ENCODE results near the gene MRGPRF.

Gene MRGPRF

GRCh38 chr11:69050592-69051380 lies 37.7 kb upstream of the MRGPRF start:
- no peak for DNase-seq

GRCh38 chr11:69049490-69049867 lies 36.4 kb upstream of the MRGPRF start:
- DNase-seq: peak; percentile 27 to 38

- peak; percentile 95 to 96 for DNase-seq
These were observed 35.8 kb upstream of the MRGPRF start, which contains the start of gene TPCN2 for GRCh38 chr11:69048694-69049489. Gene TPCN2 (plus strand): TSS chr11:69048932. CDS start chr11:69048998, 66 bp downstream.

DNA sequence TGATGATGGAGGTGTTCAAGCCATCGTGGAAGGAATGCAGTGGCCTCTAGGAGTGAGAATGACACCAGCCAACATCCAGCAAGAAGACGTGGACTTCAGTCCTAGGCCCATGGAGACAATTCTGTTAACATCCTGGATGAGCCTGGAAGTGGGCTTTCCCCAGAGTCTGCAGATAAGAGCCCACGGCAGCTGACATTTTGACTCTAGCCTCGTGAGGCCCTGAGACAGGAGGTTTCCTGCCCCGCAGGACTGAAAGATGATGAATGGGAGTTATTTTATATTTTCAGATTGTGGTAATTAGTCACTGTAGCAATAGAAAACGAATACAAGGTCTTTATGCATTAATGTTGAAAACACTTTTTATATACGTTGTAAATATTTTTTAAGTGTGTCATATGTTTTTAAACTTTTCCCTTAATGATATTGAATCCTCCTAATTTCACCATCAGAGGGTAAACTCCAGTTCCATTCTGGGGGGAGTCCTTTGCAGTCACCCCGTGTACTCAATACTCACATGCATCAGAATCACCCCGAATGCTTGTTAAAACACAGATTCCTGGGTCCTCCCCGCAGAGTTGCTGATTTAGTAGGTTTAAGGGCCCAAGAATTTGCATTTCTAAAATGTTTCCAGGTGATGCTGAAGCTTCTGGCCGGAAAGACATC lies 35.1 kb upstream of the MRGPRF start:
- no peak for DNase-seq

GRCh38 chr11:69044111-69045013 lies 31.3 kb upstream of the MRGPRF start:
- DNase-seq: peak; percentile 17 to 19

DNA sequence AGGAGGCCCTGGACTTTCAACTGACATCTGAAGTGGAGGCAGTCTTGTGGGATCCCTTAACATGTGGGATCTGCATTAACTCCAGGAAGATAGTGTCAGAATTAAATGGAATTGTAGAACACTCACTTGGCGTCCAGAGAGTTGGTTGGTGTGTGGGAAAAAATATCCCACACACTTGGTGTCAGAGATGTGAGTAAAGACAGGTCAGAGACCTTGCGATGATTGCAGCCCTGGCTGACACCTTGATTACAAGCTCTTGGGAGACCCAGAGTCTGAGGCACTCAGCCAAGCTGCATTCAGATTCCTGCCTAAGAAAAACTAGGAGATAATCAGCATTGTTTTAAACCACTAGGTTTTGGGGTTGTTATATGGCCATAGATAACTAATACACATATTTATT lies 28.5 kb upstream of the MRGPRF start:
- DNase-seq: no peak

GRCh38 chr11:69040581-69041260 lies 27.7 kb upstream of the MRGPRF start:
- DNase-seq: no peak

- no peak for DNase-seq
These were observed 27.0 kb upstream of the MRGPRF start for GRCh38 chr11:69040051-69040450.

DNA sequence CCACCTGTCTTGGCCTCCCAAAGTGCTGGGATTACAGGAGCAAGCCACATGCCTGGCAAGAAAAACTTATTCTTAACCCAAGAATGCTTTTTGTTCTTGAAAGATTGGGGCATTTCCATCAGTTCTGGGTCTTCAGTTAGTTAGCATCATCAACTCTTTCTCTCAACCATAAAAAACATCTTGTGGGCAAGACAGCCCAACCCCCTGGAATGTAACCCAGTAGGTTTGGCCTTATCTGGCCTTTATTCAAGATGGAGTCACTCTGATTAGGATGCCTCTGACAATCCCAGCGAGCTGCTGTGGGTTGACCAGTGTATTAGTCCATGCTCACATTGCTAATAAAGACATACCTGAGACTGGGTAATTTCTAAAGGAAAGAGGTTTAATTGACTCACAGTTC lies 26.5 kb upstream of the MRGPRF start:
- DNase-seq: no peak

DNA sequence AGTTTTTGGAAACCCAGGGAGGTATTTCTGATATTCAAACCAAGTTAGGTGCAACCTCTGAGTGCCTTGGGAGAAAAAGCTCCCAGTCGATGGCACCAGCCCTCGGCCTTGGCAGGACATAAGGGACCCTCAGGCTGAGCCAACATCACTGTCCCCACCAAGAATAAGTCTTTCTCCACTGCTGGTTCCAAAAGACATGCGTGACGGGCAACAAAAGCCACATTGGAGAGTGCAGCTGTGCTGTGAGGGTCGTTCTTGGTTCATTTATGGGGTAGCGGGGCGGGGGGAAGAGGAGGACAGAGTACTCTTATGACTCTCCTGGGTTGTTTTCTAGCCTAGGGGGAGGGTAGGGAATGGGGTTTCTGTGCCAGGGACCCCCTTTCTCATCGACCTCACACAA lies 24.5 kb upstream of the MRGPRF start:
- no peak for DNase-seq

DNA sequence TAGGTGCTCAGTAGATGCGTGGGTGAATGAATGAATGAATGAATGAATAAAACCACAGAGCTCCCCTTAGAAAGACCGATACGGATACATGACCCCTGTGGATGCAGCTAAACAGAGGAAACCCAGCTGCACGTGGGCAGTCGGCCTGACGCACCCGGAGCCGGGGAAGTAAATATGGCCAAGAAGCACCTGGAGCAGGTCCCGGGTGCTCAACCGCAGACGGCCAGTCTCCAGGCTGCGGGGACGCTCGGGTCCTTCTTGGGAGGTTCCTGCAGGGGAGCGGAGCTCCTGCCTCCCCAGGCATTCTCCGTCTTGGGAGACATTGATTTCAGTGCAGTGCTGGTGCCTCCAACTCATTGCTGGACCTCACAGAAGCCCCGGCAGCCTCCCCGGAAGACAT lies 24.0 kb upstream of the MRGPRF start:
- no peak for DNase-seq

GRCh38 chr11:69035946-69036340 lies 22.9 kb upstream of the MRGPRF start:
- no peak for DNase-seq

DNA sequence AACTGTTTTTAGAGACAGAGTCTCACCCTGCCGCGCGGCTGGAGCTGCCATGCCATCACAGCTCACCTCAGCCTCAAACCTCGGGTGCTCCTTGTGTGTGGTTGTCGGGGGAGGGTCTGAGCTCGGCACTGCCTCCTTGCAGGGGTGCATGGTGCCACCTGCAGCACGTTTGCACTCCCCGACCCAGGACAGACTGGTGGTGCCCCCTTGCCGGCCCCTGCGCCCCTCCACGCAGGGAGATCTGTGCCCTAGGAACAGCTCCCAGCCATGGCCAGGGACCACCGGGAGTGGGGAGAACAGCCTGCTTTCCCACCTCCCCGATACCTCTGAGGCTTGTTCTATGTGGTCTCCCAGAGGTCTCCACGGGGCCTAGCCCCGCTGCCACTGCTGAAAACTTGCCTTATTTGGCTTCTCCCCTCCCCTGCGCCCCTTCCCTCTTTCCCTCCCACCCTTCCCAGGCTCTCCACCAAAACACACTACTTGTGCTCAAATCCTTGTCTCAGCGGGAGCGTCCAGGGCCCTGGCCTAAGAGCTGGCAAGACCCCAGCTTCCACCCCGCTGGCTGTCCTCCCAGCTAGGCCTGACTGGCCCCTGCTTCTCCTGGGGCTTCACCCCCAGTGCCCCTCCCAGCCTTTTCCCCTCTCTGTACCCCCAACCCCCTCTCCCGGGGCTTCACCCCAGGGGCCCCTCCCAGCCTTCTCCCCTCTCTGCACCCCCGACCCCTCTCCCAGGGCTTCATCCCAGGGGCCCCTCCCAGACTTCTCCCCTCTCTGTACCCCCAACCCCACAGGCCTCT lies 22.3 kb upstream of the MRGPRF start:
- DNase-seq: no peak

- no peak for DNase-seq
These were observed 21.2 kb upstream of the MRGPRF start for GRCh38 chr11:69034123-69034867.

GRCh38 chr11:69033431-69033830 lies 20.4 kb upstream of the MRGPRF start:
- DNase-seq: no peak

- no peak for DNase-seq
These were observed 19.8 kb upstream of the MRGPRF start for GRCh38 chr11:69032833-69033232.

DNA sequence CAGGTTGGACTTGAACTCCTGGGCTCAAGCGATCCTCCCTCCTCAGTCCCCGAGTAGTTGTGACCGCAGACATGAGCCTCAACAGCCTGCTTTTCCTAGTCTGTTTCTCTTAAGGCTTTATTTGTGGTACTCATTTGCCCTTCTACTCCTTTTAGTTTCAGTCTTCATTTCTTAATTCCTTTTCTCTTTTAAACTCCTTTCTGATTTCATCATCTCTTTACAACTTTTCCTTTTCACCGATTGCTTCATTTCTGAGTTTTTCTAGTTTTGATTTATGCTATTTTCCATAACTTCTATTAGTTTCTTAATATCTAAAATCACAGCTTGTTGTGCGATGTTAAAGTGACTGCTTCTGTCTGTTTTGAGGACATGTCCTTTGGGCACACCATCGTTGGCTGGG lies 17.3 kb upstream of the MRGPRF start:
- no peak for DNase-seq

- no peak for DNase-seq
These were observed 14.8 kb upstream of the MRGPRF start for GRCh38 chr11:69027704-69028372.

GRCh38 chr11:69024509-69024908 lies 11.5 kb upstream of the MRGPRF start:
- no peak for DNase-seq

DNA sequence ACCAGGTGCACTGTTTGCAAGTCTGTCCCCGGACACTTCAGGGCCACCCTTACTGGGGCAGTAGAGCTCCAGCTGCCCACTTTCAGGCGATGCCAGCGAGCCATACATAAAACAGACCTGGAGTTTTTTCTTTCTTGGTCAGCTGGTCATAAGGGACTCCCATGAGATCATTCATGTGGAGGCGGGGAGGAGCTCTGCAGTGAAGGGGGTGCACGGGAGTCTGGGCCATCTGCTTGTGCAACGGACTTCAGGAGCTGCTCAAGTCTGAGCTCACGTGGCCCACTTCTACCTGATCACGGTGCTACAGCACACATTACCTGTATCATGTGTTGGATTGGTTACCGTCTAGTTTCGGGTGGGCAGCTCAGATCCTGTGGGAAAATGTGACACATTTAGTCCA lies 9.2 kb upstream of the MRGPRF start:
- DNase-seq: no peak
